Femur (tissue), 1 donor: ENCODE data around the gene PLCH1.

Experiments
- DNase-seq: peaks from one replicate; pipeline ENCODE4 v3.0.0-alpha.2; 2017

Gene PLCH1

DNA sequence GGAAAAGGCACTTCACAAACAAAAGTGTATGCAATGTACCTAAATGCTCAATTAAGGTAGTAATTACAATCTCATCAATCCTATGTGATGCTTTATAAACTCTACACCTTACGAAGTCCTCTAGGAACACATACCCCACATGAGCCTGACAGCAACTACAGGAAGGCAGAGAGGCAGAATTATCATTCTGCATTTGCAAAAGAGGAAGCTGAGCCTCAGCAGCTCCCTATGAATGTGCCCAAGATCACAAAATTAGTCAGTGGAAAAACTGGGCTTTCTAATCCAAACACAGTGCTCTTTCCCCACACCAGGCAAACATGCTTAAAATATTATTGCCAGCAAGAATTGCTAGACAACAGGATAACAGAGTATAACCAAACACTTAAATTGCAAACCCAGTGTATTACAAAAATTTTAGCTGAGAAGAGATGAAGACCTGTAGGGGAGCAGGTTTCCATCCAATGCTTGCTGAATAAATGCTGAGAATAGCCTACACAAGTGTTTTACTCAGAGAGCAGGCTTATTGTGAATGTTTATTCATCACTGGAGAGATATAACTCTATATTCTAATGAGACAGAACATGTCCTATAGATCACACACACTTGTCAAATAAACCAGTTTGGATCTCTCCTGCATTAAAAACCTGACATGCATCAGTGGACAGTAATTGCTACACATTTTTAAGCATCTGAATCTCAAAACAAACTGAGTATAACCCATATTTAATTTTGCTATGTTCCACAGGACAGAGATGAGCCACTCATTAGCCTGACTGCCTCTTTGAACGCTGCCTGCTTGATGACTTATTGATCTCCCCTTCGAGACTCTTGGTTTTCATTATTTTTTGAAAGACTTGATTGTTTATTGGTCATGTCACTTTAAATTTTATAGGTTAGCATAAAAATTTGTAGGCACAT is 62.2 kb downstream of the PLCH1 start:
- no peak for DNase-seq

DNA sequence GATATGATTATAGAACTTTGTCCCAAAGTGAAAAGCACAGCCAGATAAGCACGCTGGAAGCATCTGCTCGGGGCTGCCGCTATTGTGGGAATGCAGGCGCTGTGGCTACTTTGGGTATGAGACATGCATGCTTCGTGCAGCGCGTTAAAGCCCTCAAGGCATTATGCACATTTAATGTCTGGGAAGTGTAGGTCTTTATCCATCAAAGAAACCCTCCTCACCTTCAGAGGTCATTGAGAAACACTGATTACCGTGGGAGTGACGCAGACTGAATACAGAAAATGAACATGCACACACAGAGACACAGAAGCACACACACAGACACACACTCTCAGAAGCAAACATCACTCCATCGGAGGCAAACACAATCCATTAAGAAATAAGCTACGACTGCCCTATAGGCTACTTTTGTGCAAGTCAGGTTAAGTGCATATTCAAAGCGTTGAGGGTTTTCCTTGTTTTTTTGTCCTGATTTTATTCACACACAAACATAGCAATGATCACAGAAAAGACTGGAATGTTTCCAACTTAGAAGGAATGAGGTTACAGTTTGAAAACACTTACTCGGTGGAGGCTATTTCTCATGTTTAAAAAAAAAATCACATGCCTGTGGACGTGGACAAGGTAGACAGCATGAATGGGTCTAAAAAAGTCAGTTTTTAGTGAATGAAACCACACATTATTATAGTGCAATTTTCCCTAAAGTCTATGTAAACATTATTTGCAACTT is 68.5 kb downstream of the PLCH1 start:
- peak; percentile 22 for DNase-seq

DNA sequence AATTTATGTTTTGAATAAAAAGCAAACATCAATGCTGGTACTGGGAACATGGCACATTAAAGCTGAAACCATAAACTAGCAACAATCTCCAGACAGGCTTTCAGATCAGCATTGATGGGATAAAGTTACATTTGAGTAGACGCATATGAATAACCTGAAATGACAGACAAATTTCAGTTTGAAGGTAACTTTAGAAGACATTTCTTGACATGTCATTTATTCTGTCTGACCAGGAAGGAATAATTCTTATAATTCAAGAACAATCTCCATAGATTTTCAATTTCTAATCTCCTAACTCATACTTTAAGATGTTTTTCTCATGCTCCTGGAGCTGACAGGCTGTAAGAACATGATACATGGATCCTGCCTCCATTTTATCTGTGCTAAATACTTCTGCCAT is 69.8 kb downstream of the PLCH1 start:
- no peak for DNase-seq

DNA sequence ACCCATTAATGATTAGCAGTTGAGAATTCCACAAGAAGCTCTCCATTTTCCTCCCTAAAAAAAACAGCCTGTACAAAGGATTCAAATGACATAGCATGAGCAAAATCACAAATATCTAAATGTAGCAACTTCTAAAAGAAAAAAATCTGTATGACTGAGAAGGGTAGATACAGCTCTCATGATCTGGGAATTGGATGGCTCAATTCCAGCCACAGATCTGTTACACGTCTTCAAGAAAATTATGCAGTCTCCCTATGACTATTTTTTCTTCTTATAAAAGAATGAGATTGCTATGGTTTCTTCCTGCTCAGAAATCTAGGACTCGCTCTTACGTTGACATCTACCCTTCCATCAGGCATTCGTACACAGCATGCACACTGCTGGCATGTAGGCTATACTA is 71.5 kb downstream of the PLCH1 start:
- no peak for DNase-seq

DNA sequence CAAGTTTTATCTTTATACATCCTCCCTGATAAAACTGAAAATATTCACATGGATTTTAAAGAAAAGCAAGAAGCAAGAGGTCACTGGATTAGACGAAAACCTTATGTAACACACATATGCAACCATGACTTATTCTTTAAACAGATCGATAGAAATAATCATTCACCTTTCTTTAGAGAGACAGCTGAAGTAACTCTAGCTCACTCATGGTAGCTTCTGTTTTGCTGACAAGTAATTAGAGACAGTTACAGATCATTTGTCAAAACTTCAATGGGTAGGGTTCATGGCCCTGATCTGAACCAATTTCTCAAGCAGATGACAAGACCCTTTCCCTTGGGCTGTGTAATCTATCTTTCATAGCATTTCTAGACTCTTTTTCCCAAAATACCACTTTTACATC is 74.5 kb downstream of the PLCH1 start:
- no peak for DNase-seq

DNA sequence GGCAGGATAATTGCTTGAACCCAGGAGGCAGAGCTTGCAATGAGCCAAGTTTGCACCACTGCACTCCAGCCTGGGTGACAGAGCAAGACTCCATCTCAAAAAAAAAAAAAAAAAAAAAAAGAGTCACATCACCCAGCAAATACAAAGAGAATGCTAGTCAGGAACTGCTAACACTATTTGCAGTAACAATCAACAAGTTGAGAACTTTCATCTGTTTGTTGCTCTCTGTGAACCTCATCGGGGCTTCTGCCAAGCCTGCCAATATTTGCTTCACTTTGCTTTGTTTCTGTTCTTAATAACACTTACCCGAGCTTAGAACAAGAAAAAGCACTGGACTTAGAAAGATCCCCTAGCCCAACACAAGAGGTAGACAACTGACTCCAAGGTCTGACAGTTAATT is 76.9 kb downstream of the PLCH1 start:
- no peak for DNase-seq

DNA sequence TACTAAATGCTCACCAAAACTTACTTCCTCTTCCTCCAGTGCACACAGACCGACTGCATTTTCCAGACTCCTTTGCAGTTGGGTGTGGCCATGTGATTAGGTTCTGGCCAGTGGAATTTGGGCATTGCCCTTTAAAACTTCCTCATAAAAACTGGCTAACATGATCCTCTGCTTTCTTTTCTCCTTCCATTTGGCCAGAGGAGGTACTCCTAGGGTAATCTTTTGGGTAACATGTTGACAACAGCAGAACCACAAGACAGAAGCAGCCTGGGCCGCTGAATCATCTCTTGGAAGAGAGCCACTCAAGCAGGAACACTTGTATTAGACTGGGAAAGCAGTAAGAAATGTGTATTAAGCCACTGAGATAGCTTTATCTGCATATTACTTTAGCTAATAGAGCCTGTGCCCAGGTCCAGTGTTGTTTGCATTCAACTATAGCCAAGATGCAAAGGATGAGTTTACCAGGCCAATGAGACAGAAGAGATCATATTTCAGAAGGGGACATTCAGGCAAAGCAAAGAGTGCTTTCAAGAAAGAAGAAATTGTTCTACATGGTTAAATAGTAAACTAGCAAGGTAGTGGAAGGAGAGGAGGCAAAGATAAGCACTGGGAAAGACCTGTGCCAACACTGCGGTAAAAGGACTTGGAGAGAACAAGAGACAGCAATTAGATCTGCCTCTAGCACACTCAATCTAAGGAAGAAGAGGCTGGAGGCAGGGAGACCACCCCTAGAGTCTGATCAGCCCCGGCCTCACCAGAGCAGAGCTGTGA is 79.8 kb downstream of the PLCH1 start:
- peak; percentile 24 for DNase-seq

DNA sequence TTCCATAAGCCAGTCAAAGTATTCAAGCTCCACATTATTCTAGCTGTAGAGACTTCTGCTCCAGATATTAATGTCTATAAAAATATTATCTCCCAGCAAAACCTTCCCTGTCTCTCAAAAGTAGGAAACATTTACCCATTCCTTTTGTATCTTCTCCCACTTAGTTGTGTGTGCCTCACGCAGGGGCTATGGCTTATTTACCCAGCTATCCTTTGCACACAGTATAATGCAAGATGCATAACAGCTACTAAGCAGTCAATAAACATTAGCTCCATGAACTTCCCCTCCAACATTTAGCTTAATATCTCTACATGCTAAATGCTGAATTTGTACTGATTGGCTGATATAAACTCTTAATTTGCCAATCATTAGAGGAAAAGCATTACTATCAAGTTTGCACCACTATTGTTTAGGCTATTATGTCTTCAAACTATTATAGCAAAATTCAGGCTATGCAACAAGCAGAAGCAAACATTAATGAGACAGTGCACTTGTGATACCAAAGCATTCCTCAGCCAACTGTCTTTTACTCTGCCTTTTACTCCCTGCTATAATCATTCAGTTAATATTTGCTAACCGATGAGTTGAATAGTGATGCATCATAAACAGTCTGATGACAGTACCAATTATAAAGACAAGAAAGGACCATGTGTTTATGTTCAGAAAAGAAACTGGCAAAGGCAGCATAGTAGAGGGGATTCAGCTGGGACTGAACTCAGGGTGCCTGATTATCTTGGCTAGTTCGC is 81.2 kb downstream of the PLCH1 start:
- DNase-seq = no peak

DNA sequence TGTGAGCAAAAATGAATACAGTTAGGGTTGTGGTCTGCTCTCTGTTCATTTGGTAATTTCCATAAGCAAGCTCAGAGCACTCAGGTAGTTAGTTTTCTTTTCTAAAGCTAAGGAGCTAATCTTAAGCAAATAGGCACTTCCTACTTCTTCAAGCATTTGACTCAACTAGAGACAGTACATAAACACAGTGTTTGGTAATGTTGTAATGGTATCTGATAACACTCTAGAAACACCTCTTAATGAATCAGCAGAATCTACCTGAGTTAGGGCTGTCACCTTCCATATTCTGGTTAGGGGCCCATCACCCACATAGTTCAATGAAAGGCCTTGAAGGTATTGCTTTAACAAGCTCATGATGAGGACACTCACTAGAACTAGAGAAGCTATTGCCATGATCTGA is 83.1 kb downstream of the PLCH1 start:
- no peak for DNase-seq

DNA sequence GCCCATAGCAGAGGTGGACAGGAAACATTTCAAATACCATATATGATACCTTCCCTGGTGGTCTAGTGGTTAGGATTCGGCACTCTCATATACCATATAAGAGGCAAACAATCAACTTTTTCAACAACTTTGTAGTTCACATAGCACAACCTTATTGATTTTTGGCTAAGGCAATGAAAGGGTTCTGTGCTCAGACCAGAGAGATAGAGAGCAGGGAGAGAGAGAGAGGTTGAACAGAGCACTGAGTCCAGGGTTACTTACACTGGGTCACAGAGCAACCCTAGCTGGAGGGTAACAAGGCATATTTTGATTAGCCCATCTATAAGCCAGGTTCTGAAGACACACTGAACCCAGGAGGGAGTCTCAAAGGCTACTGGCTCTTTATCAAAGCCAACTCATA is 83.8 kb downstream of the PLCH1 start:
- no peak for DNase-seq

DNA sequence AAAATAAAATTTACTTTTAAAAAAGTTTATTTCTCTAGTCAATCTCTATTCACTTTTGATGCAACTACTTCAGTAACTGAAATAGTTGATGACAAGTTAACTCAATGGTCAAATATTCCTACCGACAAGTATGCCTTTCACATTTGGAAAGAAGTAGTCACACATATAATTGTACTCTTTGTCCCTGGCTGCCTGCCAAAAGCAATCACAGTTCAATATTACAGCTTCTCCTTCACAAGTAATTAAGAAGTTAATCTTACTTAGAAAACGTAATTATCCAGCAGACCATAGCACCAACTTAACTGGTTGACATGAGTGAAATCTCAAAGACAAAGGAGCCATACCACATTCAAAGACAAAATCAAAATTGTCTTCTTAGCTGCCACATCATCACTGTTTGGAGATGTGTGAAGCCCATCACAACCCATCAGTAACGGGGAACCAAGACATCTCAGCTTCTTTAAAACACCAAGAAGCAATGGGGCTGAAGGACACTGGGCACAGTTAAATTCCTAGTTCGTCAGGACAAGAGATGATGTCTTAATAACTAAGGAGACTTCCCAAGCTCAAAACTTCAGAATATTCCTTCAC is 86.1 kb downstream of the PLCH1 start:
- no peak for DNase-seq

DNA sequence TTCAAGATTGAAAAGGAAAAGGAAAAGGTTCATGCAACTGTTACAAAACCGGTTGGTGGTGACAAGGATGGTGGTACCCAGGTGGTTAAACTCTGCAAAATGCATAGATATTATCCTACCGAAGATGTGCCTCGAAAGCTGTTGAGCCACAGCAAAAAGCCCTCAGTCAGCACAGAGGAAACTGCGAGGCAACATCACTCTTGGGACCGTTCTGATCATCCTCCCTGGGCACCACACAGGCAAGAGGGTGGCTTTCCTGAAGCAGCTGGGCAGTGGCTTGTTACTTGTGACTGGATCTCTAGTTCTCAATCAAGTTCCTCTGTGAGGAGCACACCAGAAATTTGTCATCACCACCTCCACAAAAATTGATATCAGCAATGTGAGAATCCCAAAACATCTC is 86.9 kb downstream of the PLCH1 start:
- DNase-seq = no peak

DNA sequence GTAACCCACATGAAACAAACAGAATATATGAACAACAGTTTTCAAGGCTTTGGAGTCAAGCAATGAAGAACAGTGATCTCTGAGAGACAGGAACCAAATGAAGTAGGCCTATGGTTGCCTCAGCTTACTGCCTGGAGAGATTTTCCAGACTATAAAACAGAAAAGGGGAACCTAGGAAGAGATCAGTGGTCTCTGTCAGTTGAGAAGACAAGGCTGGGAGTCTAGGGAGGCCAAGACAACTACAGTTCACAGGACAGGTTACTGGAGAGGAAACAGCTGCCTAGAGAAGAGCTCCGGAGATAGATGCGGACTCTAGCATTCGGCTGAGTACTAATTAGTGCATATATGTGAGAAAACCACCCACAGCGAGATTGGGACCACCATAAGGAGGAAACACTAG is 87.7 kb downstream of the PLCH1 start:
- no peak for DNase-seq

DNA sequence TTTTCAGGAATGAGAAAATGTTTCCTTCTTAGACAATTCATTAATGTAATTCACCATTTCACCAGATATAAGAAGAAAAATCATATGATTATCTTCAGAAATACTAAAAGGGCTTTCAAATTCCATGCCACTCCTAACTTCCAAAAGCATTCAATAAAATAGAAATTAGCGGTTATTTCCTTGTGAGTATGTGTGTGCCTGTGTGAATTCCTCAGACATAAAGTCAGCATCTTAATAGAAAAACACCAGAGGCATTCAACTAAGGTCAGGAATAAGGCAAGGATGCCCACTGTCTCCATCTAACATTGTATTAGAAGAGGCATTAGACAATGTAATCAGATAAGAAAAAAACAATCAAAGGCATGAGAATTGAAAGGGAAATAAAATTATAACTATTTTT is 88.4 kb downstream of the PLCH1 start:
- DNase-seq = no peak

DNA sequence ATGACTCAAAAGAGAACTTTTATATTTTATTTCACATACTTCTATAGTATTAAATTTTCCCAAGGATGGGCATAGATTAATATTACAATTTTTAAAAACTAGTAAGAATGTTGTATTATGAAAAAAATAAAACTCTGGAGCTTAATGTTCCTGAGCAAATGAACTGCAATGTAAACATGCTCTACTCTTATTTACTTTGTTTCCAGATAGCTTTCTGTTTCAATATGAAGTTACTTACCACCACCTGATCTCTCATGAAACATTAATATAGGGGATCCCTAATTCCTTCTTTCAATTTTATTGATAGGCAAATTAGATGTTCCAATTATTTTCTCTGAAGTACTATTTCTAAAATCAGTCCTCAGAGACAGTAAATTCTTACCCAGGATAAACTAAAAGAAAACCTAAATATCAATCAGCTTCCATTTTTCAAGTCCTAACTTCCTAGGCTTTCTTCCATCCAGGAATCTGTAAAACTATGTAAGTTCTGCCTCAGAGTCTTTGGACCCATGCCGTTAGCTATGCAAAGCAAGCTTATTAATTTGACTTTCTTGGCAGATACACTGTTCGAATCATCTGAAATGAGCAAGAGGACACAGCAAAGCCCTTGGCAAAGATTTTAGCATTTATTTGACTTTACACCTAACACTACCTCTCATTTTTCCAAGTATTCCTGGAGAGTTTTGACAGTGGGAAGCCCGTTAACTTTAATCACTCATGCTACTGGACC is 93.2 kb downstream of the PLCH1 start:
- DNase-seq = no peak

DNA sequence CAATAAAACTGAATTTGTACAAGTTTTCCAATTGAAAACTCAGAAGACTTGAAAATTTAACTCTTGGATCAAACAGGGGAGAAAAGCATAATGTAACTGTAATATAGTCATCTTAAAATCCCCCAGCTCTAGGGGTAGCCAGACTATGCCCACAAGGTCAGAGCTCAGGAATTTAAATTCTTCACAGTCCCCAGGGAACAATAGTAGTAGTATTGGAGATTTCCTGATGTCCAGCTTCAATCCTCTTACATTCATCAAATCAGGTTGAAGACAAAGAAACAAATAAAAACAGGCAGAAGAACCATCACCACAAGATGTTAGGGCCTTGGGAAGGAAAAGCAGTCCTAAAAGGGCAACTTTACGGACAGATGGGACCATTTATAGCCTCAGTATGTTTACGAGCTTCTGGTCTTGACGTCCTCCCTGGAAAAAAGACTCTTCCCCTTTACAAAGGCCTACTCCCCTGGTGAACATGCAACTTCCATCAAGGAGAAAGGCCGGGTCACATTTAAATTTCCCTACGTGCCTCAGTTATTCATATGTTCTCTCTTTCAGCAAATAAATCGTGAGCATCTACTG is 96.8 kb downstream of the PLCH1 start:
- no peak for DNase-seq

DNA sequence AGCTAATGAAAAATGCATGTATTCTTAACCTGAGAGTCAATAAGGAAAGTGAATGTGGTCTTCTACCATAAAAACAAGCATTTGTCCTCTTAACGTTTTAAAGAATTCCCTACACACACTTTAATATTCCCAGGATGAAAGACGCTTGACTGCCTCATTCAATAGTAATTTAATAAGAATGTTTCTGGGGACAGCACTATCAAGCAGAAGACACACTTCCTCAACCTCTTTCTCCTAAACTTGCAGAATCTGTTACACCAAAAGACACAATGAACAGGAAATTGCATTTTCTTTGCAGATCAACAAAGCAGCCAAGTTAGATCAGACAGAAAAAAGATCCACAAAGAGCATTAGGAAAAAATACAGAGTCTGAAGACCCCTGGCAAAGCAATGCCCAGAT is 97.7 kb downstream of the PLCH1 start:
- DNase-seq = no peak

DNA sequence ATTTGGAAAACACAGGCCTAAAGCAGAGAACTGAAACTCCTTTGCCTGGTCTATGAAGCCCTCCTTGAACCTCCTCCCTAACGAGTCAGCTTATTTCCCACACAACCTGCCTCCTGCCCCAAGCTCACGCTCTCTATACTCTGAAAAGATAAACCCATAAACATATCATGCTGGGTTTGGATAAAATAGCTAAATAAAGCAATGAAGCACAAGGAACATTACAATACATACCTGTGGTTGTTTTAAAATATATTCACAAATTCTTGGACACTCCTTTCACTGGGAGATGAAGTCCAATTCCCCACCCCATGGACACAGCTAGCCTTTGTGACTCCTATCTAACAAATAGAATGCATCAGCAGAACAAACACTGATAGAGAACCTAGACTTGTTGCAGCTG is 98.2 kb downstream of the PLCH1 start:
- DNase-seq = no peak

DNA sequence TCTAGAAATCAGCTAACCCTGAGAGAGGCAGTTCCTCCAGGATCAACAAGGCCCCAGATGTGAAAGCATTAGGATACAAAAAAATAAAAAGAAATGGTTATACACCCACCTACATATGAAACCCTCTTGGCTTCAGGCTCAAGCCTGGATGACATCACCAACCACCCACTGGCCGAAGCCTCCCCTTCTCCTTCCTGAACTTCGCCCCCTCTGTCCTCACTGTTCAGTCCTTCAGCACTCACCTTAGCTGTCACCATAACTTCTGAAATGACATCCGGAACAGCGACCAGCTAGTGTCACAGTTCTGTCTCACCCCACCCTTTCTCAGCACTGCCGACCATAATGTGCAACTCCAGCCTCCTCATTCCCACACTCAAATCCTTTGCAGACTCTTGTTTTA is 98.7 kb downstream of the PLCH1 start:
- DNase-seq = no peak

DNA sequence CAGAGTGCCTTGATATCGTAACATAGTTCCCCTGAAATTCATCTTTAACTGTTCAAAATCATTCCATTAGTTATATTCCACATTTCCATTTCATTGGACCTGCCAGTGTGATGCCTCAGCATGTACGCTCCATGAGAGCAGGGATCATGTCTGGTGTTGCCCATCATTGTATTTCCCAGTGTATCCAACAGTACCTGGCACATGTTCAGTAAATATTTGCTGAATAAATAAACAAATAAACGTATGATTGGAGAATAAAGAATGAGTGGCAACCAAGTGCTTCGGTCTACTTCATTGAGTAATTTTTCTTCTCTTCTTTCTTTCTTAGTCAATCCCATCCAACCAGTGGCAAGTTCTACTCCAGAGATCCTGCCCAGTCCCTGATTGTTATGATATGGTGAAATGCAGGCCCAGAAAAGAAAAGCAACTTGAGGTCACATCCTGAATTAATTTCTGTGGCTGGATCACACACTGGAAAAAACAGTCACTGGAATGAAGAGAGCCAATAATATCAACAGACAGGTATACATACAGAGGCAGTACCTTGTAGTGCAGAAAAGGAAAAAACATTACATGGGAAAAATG is 101.2 kb downstream of the PLCH1 start:
- no peak for DNase-seq

DNA sequence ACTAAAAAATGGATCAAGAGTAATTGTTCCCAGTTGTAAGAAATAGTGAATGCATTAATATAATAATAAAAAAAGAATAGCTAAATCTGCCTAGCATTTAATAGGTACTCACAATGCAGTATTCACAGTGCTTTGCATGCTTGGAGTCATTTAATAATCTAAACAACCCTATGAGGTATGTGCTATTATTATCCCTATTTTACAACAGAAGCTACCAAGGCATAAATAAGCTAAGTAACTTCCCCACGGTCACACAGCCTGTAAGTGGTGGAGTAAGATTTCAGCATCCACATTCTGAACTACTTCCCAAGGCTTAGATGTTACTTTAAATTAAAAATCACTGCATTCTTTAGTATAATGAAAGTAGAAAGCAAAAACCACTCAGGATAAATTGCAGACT is 102.9 kb downstream of the PLCH1 start:
- DNase-seq = no peak
